IPS-NIHi7 (cell line): ENCODE measurements around the gene GABARAPL2.
"Not testable (repeated sequence)": the region's sequence is repeated elsewhere in the genome, so short reads cannot be mapped to it uniquely, and the experiment has no call there.

Source experiments
- DNase-seq: peaks from one replicate; pipeline ENCODE4 v3.0.0; 2012; ENCODE audit warnings: mixed read lengths; ENCODE audit errors: extremely low spot score

The GABARAPL2 gene, protein sequence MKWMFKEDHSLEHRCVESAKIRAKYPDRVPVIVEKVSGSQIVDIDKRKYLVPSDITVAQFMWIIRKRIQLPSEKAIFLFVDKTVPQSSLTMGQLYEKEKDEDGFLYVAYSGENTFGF

DNA sequence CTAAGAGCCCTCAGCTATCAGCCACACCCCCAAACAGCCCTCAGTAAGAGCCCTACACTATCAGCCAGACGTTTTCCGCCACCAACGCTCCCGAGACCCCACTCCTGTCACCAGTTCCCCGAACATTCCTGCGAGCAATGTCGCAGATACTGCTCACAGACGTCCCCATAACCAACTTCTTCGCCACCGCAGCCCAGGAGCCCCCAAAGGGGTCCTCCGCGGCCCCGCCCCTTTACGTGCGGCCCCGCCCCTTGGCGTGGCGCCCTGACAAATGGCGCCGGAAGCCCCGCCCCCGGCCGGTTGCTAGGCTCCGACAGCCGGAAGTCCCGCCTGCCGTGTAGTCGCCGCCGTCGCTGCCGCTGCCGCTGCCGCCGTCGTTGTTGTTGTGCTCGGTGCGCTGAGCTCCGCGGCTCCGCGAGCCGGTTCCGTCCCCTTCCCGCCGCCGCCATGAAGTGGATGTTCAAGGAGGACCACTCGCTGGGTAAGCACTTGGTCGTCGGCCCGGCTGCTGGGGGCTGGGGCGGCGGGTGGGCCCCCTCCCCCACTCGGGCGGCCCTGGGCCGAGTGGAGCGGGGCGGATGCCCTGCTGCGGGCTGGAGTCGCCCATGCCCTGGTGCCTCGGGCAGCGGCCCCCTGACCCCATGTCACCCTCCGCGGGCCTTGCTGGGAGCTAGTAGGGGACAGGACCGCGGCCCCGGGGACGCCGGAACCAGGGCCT is at the start of gene GABARAPL2:
Gene GABARAPL2 (plus strand): TSS at position 340 of the 718 bp plus-strand sequence. CDS start 108 bp downstream, at position 448.
- peak; percentile 93 for DNase-seq

DNA sequence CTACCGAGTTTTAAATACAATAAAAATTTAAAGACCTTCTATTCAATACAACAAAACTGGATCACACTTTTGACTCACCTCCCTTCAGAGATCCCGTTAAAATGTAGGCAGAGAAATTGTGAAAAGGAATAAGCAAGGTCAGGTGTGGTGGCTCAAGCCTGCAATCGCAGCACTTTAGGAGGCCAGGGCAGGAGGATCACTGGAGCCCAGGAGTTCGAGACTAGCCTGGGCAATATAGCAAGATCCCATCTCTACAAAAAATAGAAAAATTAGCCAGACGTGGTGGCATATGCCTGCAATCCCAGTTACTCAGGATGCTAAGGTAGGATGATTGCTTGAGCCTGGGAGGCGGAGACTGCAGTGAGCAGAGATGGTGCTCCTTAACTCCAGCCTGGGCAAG is 47.0 kb upstream of the GABARAPL2 start:
- DNase-seq = no peak

DNA sequence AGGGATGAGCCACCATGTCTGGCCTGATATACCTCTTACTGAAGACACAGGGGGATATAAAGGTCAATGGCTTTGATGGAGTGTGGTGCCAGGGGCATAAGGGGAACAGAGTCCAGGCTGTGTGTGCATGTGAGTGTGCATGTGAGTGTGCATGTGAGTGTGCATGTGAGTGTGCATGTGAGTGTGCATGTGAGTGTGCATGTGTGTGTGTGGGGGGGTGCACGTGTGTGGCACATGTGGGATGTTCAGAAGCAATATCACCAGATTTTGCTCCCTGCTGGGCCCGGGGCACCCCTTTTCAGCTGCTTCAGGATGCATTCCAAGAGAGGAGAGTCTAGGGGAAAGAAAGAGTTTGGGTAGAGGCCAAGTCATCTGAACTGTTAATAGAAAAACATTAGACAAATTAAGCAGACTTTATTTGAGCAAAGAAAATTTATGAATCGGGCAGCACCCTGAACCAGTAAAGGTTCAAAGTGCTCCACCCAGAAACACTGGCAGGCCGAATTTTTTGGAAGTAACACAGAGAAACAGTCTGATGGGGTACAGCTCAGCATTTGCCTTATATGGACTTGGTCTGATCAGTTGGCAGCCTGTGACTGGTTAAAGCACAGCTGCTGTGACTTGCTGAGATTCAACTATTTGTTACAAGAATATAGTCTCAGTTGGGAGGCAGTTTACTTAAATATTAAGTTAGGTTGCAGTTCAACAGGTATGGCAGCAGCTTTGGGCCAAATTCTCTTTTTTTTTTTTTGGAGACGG is 40.0 kb upstream of the GABARAPL2 start:
- no peak for DNase-seq

DNA sequence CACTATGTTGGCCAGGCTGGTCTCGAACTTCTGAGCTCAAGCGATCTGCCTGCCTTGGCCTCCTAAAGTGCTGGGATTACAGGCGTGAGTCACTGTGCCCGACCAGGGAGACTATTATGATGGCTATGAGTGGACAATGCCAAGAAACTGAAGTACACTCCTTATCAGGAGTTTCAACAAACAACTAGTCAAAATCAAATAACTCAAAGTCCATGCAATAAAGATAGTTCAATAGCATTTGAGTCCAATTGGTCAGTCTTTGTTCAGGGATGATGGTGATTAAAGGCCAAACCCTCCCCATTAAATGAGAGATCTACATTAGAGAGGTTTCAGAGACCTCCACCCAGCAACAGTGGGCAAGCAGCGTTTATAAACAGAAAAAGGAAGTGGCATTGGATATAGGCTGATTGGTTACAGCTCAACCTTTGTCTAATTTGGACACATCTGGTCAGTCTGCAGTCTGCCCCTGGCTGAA is 38.3 kb upstream of the GABARAPL2 start:
- no peak for DNase-seq

DNA sequence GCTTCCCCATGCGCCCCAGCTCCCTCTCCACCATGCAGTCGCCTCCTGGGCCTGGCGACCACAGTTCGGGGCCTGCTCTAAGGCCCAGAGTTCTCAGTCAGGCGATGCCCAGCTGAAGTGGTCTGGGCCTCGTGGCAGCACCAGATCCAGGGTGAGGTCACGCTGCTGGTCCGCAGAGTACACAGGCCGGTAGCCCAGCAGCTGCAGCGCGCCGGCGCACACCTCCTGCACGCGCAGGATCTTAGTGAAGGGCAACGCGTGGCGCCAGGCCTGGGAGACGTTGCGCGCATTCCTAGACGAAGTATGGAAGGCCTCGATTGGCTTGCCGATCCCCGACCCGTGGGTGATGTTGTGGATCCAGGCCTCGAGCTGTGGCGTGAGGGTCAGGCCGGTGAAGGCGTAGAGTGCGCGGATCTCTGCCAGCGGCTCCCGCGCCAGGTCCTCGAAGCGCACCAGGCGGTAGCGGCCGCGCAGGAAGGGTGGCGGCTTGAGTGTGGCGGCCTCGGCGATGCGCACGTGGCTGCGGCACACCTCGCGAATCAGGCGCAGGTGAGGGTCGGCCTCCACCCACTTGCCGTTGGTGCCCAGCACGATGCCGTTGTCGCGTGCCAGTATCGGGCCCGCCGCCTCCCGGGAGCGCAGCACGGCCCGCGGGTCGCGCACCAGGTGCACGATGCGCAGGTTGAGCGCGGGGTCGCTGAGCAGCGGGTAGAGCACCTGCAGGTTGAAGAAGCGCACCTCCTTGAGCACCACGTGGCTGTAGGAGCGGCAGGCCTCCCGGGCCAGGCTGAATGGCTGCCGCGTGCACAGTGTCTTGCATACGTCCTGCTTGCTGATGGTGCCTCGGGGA is 36.9 kb upstream of the GABARAPL2 start:
- no peak for DNase-seq

DNA sequence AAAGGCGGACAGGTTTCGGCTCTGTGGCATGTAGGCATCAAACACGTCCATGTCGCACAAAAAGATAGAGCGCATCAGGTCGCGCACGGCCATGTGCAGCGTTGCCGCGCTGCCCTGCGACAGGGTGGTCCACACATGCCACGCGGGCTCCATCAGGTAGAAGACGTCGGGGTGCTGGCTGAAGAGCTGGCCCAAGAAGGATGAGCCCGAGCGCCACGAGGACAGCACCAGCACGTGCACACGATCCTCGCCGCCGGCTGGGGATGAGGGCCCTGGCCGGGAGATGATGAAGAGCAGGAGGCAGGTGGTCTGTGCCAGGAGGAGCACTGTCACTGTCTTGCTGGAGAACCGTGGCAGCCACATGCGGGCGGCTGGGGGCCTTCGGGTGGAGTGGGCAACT is 36.2 kb upstream of the GABARAPL2 start:
- DNase-seq = no peak

DNA sequence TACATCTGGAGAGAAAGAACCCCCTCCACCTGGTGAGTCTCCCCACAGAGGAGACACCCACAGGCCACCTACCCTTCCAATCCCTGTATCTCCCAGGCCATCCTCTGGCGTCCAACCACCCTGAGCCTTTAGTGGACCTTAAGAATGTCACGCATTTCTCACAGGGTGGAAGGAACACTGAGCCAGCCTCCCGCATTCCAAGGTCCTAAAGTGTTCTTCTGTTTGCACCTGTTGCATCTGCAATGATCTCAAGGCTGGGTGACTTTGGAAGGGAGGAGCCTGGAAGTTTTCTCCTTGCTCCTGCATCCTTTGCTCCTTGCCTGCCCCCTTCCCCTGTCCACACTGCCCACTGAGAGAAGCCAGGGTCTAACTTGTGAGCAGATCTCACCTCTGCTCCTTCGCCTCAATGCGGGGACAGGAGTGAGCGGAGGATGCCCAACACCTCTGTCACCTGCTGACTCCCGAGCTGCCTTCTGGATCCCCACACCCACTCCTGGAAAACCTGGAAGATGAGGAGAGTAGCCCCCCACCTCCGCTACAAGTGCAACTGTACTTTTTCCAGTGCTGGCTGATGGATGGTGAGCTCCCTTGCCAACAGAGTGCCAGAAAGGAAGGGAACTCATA is 33.9 kb upstream of the GABARAPL2 start:
- no peak for DNase-seq

DNA sequence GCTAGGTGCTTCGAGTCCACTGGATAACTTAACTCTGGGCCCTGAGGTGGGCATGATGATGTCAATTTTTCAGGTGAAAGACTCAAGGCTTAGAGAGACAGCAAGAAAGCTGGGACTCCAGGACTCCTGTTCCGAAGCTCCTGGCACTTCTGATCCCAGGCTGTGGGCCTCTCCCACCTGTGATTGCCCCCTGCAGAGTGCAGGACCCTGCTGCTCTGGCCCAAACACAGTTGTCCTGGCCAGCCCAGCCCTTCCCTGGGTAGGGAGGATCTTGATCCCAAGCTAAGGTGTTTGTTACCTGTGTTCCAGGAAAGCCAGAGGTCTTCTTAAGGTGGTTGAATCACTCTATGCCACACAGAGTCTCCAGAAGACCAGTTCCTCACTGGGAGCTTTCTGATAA is 33.4 kb upstream of the GABARAPL2 start:
- no peak for DNase-seq

DNA sequence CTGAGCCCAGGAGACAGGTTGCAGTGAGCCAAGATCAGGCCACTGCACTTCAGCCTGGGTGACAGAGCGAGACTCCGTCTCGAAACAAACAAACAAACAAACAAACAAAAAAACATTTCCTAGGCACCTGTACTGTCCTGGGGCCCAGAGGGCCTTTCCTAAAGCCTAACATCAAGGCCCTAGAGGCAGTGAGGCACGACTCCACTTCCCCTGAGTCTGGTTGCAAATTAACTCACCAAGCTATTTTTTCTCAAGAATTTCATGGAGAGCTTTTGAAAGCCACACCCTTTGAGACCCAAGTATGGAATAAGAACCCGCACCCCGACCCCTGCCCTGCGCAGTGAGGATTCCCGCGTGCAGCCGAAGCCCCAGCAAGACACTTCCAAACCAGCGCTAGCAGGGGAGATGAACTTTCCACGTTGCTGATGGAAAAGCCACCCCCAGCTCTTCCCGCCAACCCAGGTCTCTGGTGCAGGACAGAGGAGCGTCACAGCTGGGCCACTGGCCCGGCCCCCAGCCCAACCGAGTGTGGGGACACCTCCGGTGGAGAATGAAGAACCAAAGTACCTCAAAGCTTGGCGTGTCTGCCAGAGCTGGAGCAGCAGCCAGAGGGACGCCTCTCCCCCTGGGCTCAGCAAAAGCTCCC is 31.5 kb upstream of the GABARAPL2 start:
- no peak for DNase-seq

DNA sequence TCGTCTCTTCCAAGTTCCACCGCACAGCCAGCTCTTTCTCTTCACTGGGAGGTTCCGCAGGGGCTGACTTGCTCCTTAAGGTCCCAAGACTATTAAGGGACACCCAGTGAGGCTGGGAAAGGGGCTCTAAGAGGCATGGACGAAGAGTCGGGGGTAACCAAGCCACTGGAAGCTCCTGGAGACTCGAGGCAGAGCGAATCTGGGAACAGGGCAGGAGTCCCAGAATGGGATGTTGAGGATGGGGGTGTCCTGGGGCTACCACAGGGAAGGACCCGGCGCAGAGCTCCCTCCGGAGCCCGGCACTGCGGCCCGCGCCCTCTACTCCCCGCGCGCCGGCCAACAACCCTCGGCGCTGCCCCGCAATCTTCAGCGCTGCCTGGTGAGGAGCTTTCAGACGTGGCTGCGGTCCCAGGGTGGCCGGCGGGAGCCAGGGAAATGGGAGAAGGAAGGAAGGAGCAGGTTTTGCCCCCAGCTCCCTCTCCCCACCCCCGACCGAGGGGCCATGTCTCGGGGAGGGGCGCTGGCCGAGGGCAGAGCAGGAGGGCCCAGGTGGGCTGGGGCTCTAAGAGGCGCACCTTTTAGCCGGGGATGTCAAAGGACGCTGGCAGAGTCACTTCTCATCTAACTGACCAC is 30.9 kb upstream of the GABARAPL2 start:
- DNase-seq = no peak

DNA sequence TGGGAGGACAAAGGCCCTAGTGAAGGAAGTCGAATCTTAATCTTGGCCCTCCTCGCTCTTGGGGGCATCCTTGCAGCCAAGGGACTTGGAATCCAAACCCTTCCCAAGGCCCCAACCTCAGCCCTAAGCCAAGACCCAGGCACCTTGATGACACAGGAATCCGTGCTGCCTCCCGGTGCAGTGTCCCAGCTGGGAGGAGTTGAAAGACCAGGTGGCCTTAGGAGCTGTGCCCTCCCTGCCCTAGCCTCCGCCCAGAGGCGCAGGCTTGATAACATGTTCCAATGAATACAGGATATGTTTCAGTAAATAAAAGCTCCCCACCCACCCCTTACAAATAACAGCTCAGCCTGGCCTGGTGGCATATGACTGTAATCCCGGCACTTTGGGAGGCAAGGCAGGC is 30.3 kb upstream of the GABARAPL2 start, which contains the start of gene CHST5:
Gene CHST5 (minus strand): TSS at position 208 of the 400 bp plus-strand sequence. CDS start 5,724 bp downstream, outside the sequence.
- no peak for DNase-seq

DNA sequence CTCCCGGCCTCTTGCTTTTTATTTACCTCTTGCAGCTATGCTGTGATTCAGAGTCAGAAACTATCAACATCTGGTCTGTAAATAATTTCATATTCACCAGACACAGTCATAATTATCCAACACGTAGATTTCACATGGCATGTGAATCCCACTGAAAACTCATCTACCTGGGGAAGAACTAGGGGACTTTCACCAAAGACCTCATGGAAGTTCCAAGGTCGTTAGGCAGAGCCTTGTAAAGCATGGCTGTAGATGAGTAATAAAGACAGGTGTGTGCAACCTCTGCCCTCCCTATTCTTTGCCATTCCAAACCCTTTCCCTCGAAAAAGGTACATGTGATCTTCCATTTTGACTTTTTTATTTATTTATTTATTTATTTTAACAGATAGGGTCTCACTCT is 28.4 kb upstream of the GABARAPL2 start:
- DNase-seq = no peak

DNA sequence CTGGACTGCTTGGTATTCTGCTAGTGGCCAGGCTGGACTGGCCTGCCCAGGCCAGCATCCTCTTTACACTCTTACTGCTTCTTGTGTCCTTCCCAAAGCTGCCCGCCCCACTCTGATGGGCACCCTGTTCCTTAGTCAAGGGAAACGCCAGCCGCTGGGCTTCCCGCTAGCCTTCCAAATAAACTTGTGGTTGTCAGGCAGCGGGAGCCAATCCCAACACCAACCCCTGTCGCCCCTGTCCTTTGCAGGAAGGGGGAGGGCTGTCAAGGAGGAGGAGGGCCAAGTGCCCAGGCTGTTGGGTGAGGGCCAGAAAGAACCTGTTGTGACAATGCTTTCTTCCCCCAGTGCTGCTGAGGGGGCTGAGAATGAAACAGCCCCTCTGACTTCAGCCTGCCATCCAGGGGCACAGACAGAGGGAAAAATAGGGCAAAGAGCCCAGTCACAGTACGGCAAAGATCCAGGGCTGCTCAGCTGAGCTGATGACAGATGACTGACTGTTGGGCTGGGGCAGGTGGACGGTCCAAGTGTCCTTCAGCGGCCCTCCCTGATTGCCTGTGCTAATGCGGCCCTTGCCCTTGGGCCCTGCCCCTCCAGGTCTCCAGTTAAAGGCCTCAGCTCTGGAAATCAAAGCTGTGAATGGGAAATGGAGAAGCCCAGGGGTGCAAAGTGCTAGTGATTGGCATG is 27.2 kb upstream of the GABARAPL2 start:
- not testable (repeated sequence) for DNase-seq

DNA sequence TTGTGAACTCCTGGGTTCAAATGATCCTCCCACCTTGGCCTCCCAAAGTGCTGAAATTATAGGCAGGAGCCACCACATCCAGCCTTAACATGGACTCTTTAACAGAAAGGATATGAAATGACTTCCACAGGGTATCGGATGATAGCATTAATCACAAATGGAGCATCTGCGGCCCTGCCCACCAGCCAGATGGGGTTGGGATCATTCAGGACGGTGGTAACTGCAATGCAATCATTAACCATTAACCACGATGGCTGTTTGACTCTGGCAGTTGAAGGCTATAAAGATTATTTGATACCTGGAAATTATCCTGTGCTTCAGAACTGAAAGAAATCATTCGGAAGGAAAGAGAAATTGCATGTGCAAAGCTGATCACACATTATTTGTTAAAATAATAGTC is 24.9 kb upstream of the GABARAPL2 start:
- DNase-seq = no peak

DNA sequence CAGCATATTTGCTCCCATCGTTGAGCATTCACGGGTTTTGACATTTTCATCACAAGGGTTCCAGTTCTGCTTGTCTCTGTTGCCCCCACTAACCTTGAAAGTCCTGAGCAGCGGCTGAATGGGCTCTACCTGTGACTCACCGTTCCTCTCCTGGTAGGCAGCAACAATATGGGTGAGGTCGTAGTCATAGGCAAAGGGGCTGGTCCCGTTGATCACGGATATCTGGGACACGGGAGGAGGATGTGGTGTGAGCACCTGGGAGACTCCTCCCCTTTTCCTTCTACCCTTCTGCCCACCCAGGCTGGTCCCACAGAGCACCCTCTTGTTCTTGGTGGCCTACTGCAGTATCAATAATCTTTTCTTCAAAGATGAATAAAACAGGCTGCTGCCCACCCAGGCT is 23.7 kb upstream of the GABARAPL2 start:
- DNase-seq = not testable (repeated sequence)

DNA sequence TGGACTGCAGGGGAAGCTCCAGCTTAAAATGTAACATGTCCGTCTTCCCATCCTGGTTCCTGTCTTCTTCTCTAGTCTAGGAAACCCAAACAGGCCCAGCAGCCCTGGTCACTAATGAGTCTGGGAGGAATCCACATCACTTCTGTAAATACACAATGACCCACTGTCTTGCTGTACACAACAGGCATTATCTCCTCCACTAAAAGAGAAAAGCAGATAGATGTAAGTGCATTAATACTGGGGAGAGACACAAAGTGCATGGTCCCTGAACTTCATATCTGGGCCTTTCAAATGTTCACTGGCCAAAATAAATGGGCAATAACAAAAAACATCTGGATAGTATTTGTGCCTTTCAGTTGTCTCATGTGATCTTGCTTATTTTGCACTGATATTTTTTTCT is 20.3 kb upstream of the GABARAPL2 start:
- DNase-seq = not testable (repeated sequence)

DNA sequence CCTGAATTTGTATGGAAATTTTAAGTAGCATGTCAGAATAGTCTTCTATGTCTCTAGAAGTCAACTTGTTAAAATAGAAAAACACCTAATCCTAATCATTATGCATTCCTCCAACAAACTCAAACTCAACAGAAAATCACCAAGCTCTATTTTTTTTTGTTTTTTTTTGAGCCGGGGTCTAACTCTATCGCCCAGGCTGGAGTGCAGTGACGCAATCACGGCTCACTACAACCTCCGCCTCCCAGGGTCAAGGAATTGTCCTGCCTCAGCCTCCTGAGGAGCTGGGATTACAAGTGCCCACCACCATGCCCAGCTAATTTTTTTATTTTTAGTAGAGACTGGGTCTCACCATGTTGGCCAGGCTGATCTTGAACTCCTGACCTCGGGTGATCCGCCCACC is 19.9 kb upstream of the GABARAPL2 start:
- no peak for DNase-seq

DNA sequence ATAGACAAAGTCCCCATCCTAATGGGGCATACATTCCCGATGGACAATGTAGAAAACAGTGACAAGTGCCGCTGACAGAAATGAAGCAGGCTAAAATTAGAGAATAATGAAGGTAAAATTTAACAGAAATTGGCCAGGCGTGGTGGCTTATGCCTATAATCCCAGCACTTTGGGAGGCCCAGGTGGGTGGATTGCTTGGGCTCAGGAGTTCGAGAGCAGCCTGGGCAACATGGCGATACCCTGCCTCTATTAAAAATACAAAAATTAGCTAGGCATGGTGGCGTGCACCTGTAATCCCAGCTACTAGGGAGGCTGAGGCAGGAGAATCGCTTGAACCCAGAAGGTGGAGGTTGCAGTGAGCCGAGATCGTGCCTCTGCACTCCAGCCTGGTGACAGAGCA is 17.7 kb upstream of the GABARAPL2 start:
- not testable (repeated sequence) for DNase-seq

DNA sequence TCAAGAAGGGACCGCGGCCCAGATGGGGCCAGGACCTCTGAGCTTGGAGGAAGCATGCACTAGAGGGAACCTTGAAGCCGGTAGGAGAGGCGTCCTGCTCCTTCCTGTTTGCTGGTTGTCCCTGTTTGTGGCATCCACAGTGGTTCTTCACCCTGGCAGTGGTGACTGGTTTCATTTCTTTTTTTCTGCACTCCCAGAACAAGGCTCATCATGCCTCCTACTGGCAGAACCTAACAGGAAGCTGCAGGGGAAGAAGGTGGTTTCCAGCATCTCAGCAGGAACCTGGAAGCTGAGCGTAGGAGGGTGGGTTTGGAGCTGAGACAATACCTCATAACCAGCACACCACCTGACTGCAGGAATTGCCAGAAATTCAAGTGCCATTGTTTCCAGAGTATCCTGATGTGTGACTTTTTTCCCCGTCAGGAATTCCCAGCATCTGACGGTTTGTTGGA is 15.9 kb upstream of the GABARAPL2 start:
- peak; percentile 86 for DNase-seq

DNA sequence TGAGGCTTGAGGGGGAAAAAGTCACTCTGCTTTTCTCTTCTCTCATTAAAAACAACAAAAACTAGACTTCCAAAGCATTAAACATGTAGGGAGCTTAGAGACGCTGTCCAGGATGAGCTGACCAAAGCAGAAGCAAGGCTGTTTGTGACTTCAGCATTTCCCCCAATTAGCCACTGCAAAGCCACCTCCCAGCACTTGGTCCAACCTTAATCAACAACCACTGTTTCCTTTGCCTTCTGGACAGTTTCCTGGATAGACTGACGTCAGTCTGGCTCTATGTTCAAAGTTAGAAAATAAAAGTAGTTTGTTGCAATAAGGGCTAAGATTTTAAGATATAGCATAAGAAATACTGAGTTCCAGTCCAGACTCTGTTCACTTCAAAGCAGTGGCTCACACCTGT is 13.2 kb upstream of the GABARAPL2 start:
- no peak for DNase-seq
